Measurements from ENCODE around the gene RNPC3.
"Not testable (repeated sequence)": the region's sequence is repeated elsewhere in the genome, so short reads cannot be mapped to it uniquely, and the experiment has no call there.

Gene RNPC3

GRCh38 chr1:103602740-103603139, 77.2 kb downstream of the RNPC3 start:
- H2AFZ ChIP-seq (ENCODE audit: low read length, unreplicated experiment); H3K4me3 ChIP-seq (ENCODE audit: low read depth, low read length); H3K79me2 ChIP-seq (ENCODE audit: control insufficient read depth, insufficient read depth, low read length, unreplicated experiment); H3K4me1 ChIP-seq (ENCODE audit: control insufficient read depth, insufficient read depth, low read length, unreplicated experiment); H3K27ac ChIP-seq (ENCODE audit: low read depth, low read length); H3K27me3 ChIP-seq (ENCODE audit: insufficient read depth, low read length); H3K36me3 ChIP-seq (ENCODE audit: insufficient read depth, low read length): not testable (repeated sequence)

Measured in ACC112 (cell line).